Brain microvascular endothelial cell (primary cell): ENCODE results near the gene TPRX1.
"Not testable (repeated sequence)": the region's sequence is repeated elsewhere in the genome, so short reads cannot be mapped to it uniquely, and the experiment has no call there.

Experiments used
- DNase-seq: peaks from one replicate; pipeline ENCODE4 v3.0.0-alpha.2; 2020
- H3K27ac ChIP-seq: fragments of 250-450 bp; sonication (Bioruptor Pico); 2 replicates; pipeline ENCODE4 v1.5.1; 2020; ENCODE audit warnings: mild to moderate bottlenecking, moderate library complexity
- H3K27me3 ChIP-seq: fragments of 250-450 bp; sonication (Bioruptor Pico); replicated peaks from 2 replicates; pipeline ENCODE4 v1.5.1; 2020; ENCODE audit warnings: mild to moderate bottlenecking
- H3K36me3 ChIP-seq: fragments of 250-450 bp; sonication (Bioruptor Pico); replicated peaks from 2 replicates; pipeline ENCODE4 v1.5.1; 2020; ENCODE audit warnings: mild to moderate bottlenecking
- H3K4me3 ChIP-seq: 2 replicates; pipeline ENCODE4 v1.5.1; 2011; ENCODE audit warnings: low read depth, mild to moderate bottlenecking, control low read depth, low read length, moderate library complexity
- CTCF ChIP-seq: IDR thresholded peaks from 2 replicates; pipeline ENCODE4 v1.5.1; 2011; ENCODE audit warnings: low read depth, mild to moderate bottlenecking, moderate library complexity, low read length, control low read depth, inconsistent platforms; ENCODE audit errors: missing control alignments
- in situ Hi-C: cut with HindIII; loops from 2 replicates; pipeline ENCODE4 v1.10.0; 2017; ENCODE audit warnings: low sequenced_read_pairs, low pct_ligation_motif_present

Gene TPRX1

GRCh38 chr19:47820410-47820809, 16.1 kb upstream of the TPRX1 start:
- H3K36me3 ChIP-seq, result no peaks in the 10 kb centered on the region
- DNase-seq, result no peak
- H3K4me3 ChIP-seq, result no peak overlapping the region
- H3K27me3 ChIP-seq, result peaks cover 12% of the 10 kb centered on the region
- H3K27ac ChIP-seq, result no peak overlapping the region
- TF ChIP-seq CTCF, result no peak
- in situ Hi-C loops, result no loop called here

DNA sequence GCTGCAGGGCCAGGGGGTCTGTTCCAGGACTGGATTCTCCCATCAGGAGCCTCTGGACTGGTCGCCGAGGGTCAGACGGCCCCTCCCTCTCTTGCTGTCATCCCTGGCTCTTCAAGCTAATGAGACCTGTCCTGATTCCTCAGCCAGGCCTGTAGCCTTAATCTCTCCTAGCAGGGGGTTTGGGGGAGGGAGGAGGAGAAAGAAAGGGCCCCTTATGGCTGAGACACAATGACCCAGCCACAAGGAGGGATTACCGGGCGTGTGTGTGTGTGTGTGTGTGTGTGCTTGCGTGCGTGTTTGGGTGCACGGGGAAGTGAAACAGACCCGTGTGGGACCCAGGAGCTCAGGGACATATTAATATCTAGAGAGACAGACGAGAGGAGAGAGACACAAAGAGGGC, 15.5 kb upstream of the TPRX1 start:
- TF ChIP-seq CTCF, result no peak
- DNase-seq, result no peak
- Histone ChIP-seq H3K27me3 (peaks cover 12% of the 10 kb centered on the region), H3K27ac (no peak overlapping the region), H3K4me3 (no peak overlapping the region), H3K36me3 (no peaks in the 10 kb centered on the region)
- in situ Hi-C loops, result no loop called here

DNA sequence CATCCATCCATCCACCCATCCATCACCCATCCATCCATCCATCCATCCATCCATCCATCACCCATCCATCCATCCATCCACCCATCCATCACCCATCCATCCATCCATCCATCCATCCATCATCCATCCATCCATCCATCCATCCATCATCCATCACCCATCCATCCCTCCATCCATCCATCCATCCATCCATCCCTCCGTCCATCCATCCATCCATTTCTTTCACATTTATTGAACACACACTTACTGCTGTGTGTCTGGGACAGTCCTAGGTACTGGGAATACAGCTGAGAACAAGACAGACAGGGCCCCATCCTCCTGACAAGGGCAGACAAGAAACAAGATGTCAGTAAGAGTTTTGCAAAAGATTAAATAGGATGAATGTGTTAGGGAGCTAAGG, 13.9 kb upstream of the TPRX1 start:
- DNase-seq, in situ Hi-C loops, H3K27ac ChIP-seq, H3K36me3 ChIP-seq, H3K4me3 ChIP-seq: not testable (repeated sequence)
- peaks cover 12% of the 10 kb centered on the region for H3K27me3 ChIP-seq

GRCh38 chr19:47816270-47816669, 11.9 kb upstream of the TPRX1 start:
- in situ Hi-C loops, H3K4me3 ChIP-seq: not testable (repeated sequence)

DNA sequence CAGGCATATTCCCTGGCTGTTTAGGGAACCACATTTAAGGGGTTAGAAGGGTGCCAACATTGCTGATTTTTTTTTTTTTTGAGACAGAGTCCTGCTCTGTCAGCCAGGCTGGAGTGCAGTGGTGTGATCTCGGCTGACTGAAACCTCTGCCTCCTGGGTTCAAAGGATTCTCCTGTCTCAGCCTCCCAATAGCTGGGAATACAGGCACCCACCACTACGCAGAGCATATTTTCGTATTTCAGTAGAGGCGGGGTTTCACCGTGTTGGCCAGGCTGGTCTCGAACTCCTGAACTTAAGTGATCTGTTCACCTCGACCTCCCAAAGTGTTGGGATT, 9.6 kb upstream of the TPRX1 start:
- Histone ChIP-seq H3K36me3 (no peaks in the 10 kb centered on the region), H3K27me3 (no peaks in the 10 kb centered on the region), H3K27ac (no peak overlapping the region), H3K4me3 (no peak overlapping the region)
- no peak for TF ChIP-seq CTCF
- in situ Hi-C loops, result no loop called here
- no peak for DNase-seq

More at GRCh38 chr19:47816270-47816669, 11.9 kb upstream of the TPRX1 start:
- not testable (repeated sequence) for H3K27ac ChIP-seq, H3K36me3 ChIP-seq, DNase-seq
- H3K27me3 ChIP-seq, result peaks cover 12% of the 10 kb centered on the region

- Histone ChIP-seq H3K27ac (no peak overlapping the region), H3K4me3 (no peak overlapping the region), H3K36me3 (no peaks in the 10 kb centered on the region), H3K27me3 (no peaks in the 10 kb centered on the region)
- DNase-seq, result peak; percentile 23
- in situ Hi-C loops, result no loop called here
- TF ChIP-seq CTCF, result peak; percentile 79
Observed at GRCh38 chr19:47813304-47813994, 9.1 kb upstream of the TPRX1 start.

- no peak overlapping the region for H3K4me3 ChIP-seq
- in situ Hi-C loops, result no loop called here
Observed at GRCh38 chr19:47806435-47806834, 2.1 kb upstream of the TPRX1 start.

More at GRCh38 chr19:47806435-47806834, 2.1 kb upstream of the TPRX1 start:
- Histone ChIP-seq H3K27me3 (no peaks in the 10 kb centered on the region), H3K27ac (no peak overlapping the region), H3K36me3 (no peaks in the 10 kb centered on the region)
- no peak for TF ChIP-seq CTCF
- DNase-seq, result no peak
